ENCODE data around the gene PDZD2. TPM values are rescaled to one million over a fixed set of nuclear protein-coding genes. Genes with fewer than 3 reads are reported as not detected.
"Not testable (repeated sequence)": the region's sequence is repeated elsewhere in the genome, so short reads cannot be mapped to it uniquely, and the experiment has no call there.

Gene PDZD2
- total RNA-seq, 1 donor from 2014 or later = not detected

- intact Hi-C loops (cut with micrococcal nuclease) = no loop called here
- Mint-ChIP-seq H3K9me3 (no peaks in the 10 kb centered on the region), H3K36me3 (ENCODE audit: low read depth) (no peaks in the 10 kb centered on the region), H3K27ac (no peak overlapping the region), H3K4me3 (no peak overlapping the region), H3K27me3 (ENCODE audit: insufficient read depth) (no peaks in the 10 kb centered on the region), H3K4me1 (ENCODE audit: low read depth) (no peaks in the 10 kb centered on the region)
- DNase-seq (ENCODE audit: low spot score) = no peak
Measured at GRCh38 chr5:32067774-32068470, 429.0 kb downstream of the PDZD2 start.

GRCh38 chr5:32068561-32068960 lies 429.6 kb downstream of the PDZD2 start:
- H3K9me3 Mint-ChIP-seq = no peaks in the 10 kb centered on the region

GRCh38 chr5:32069396-32069795 lies 430.5 kb downstream of the PDZD2 start:
- H3K27me3 Mint-ChIP-seq (ENCODE audit: insufficient read depth) = no peaks in the 10 kb centered on the region
- intact Hi-C loops (cut with micrococcal nuclease) = no loop called here
- H3K4me1 Mint-ChIP-seq (ENCODE audit: low read depth) = no peaks in the 10 kb centered on the region
- no peak for DNase-seq (ENCODE audit: low spot score)
- no peak overlapping the region for H3K27ac Mint-ChIP-seq
- no peak overlapping the region for H3K4me3 Mint-ChIP-seq
- H3K9me3 Mint-ChIP-seq = no peaks in the 10 kb centered on the region
- no peaks in the 10 kb centered on the region for H3K36me3 Mint-ChIP-seq (ENCODE audit: low read depth)

More at GRCh38 chr5:32068561-32068960, 429.6 kb downstream of the PDZD2 start:
- H3K4me1 Mint-ChIP-seq (ENCODE audit: low read depth) = no peaks in the 10 kb centered on the region
- H3K36me3 Mint-ChIP-seq (ENCODE audit: low read depth) = no peaks in the 10 kb centered on the region
- no peak overlapping the region for H3K27ac Mint-ChIP-seq
- no peaks in the 10 kb centered on the region for H3K27me3 Mint-ChIP-seq (ENCODE audit: insufficient read depth)
- DNase-seq (ENCODE audit: low spot score) = no peak
- H3K4me3 Mint-ChIP-seq = no peak overlapping the region
- intact Hi-C loops (cut with micrococcal nuclease) = no loop called here

- no peak overlapping the region for H3K27ac Mint-ChIP-seq
- DNase-seq (ENCODE audit: low spot score) = no peak
Measured at GRCh38 chr5:32071351-32071944, 432.5 kb downstream of the PDZD2 start.

GRCh38 chr5:32072054-32072453 lies 433.1 kb downstream of the PDZD2 start:
- Mint-ChIP-seq H3K9me3 (no peaks in the 10 kb centered on the region), H3K27ac (no peak overlapping the region), H3K36me3 (ENCODE audit: low read depth) (no peaks in the 10 kb centered on the region), H3K4me1 (ENCODE audit: low read depth) (no peaks in the 10 kb centered on the region), H3K4me3 (no peak overlapping the region), H3K27me3 (ENCODE audit: insufficient read depth) (no peaks in the 10 kb centered on the region)
- DNase-seq (ENCODE audit: low spot score) = no peak
- intact Hi-C loops (cut with micrococcal nuclease) = no loop called here

More at GRCh38 chr5:32071351-32071944, 432.5 kb downstream of the PDZD2 start:
- Mint-ChIP-seq H3K27me3 (ENCODE audit: insufficient read depth) (no peaks in the 10 kb centered on the region), H3K4me3 (no peak overlapping the region), H3K36me3 (ENCODE audit: low read depth) (no peaks in the 10 kb centered on the region), H3K4me1 (ENCODE audit: low read depth) (no peaks in the 10 kb centered on the region), H3K9me3 (no peaks in the 10 kb centered on the region)
- intact Hi-C loops (cut with micrococcal nuclease) = no loop called here

GRCh38 chr5:32074401-32074800 lies 435.5 kb downstream of the PDZD2 start:
- Mint-ChIP-seq H3K4me3 (no peak overlapping the region), H3K27ac (no peak overlapping the region), H3K9me3 (no peaks in the 10 kb centered on the region), H3K4me1 (ENCODE audit: low read depth) (no peaks in the 10 kb centered on the region), H3K36me3 (ENCODE audit: low read depth) (no peaks in the 10 kb centered on the region), H3K27me3 (ENCODE audit: insufficient read depth) (no peaks in the 10 kb centered on the region)
- intact Hi-C loops (cut with micrococcal nuclease) = no loop called here
- no peak for DNase-seq (ENCODE audit: low spot score)

- H3K27ac Mint-ChIP-seq = no peak overlapping the region
- intact Hi-C loops (cut with micrococcal nuclease) = loop anchor here (1.0 kb wide), 2 partner anchors 148 to 496 kb away; no protein-coding TSS in a partner anchor
- H3K9me3 Mint-ChIP-seq = no peaks in the 10 kb centered on the region
- no peaks in the 10 kb centered on the region for H3K4me1 Mint-ChIP-seq (ENCODE audit: low read depth)
- no peaks in the 10 kb centered on the region for H3K36me3 Mint-ChIP-seq (ENCODE audit: low read depth)
- H3K4me3 Mint-ChIP-seq = no peak overlapping the region
- no peaks in the 10 kb centered on the region for H3K27me3 Mint-ChIP-seq (ENCODE audit: insufficient read depth)
- no peak for DNase-seq (ENCODE audit: low spot score)
Measured at GRCh38 chr5:32076699-32077695, 438.1 kb downstream of the PDZD2 start.

- intact Hi-C loops (cut with micrococcal nuclease) = not testable (repeated sequence)
Measured at GRCh38 chr5:32078855-32079254, 439.9 kb downstream of the PDZD2 start.

GRCh38 chr5:32080565-32080964 lies 441.6 kb downstream of the PDZD2 start:
- H3K27ac Mint-ChIP-seq; H3K9me3 Mint-ChIP-seq; H3K27me3 Mint-ChIP-seq (ENCODE audit: insufficient read depth); H3K4me1 Mint-ChIP-seq (ENCODE audit: low read depth); H3K36me3 Mint-ChIP-seq (ENCODE audit: low read depth); DNase-seq (ENCODE audit: low spot score); intact Hi-C loops (cut with micrococcal nuclease); H3K4me3 Mint-ChIP-seq: not testable (repeated sequence)

More at GRCh38 chr5:32078855-32079254, 439.9 kb downstream of the PDZD2 start:
- not testable (repeated sequence) for DNase-seq (ENCODE audit: low spot score); H3K9me3 Mint-ChIP-seq; H3K4me3 Mint-ChIP-seq; H3K36me3 Mint-ChIP-seq (ENCODE audit: low read depth); H3K27ac Mint-ChIP-seq; H3K4me1 Mint-ChIP-seq (ENCODE audit: low read depth); H3K27me3 Mint-ChIP-seq (ENCODE audit: insufficient read depth)

GRCh38 chr5:32082701-32083100 lies 443.8 kb downstream of the PDZD2 start:
- DNase-seq (ENCODE audit: low spot score) = no peak
- no peak overlapping the region for H3K27ac Mint-ChIP-seq
- H3K36me3 Mint-ChIP-seq (ENCODE audit: low read depth) = no peaks in the 10 kb centered on the region
- no peaks in the 10 kb centered on the region for H3K4me1 Mint-ChIP-seq (ENCODE audit: low read depth)
- H3K27me3 Mint-ChIP-seq (ENCODE audit: insufficient read depth) = no peaks in the 10 kb centered on the region
- intact Hi-C loops (cut with micrococcal nuclease) = no loop called here
- H3K9me3 Mint-ChIP-seq = no peaks in the 10 kb centered on the region
- no peak overlapping the region for H3K4me3 Mint-ChIP-seq

- intact Hi-C loops (cut with micrococcal nuclease) = no loop called here
Measured at GRCh38 chr5:32083981-32084430, 445.1 kb downstream of the PDZD2 start.

GRCh38 chr5:32087086-32088082 lies 448.5 kb downstream of the PDZD2 start:
- no peaks in the 10 kb centered on the region for H3K9me3 Mint-ChIP-seq
- DNase-seq (ENCODE audit: low spot score) = no peak
- H3K4me3 Mint-ChIP-seq = no peak overlapping the region
- no peak overlapping the region for H3K27ac Mint-ChIP-seq
- H3K4me1 Mint-ChIP-seq (ENCODE audit: low read depth) = no peaks in the 10 kb centered on the region
- intact Hi-C loops (cut with micrococcal nuclease) = no loop called here
- H3K36me3 Mint-ChIP-seq (ENCODE audit: low read depth) = no peaks in the 10 kb centered on the region
- no peaks in the 10 kb centered on the region for H3K27me3 Mint-ChIP-seq (ENCODE audit: insufficient read depth)

More at GRCh38 chr5:32083981-32084430, 445.1 kb downstream of the PDZD2 start:
- Mint-ChIP-seq H3K4me3 (no peak overlapping the region), H3K27me3 (ENCODE audit: insufficient read depth) (no peaks in the 10 kb centered on the region), H3K36me3 (ENCODE audit: low read depth) (no peaks in the 10 kb centered on the region), H3K27ac (no peak overlapping the region), H3K4me1 (ENCODE audit: low read depth) (no peaks in the 10 kb centered on the region), H3K9me3 (no peaks in the 10 kb centered on the region)
- no peak for DNase-seq (ENCODE audit: low spot score)

All from activated T-helper 1 cell treated with anti-CD3 and anti-CD28 coated beads, Interleukin-12 subunit alpha, Interleukin-12 subunit beta, Interleukin-2, Interleukin-4 antibody, amounts not matched to agents 30 ng/mL and 10 ng/mL and 1 ng/mL, durations not matched to agents 14 hours and 24 hours and 36 hours (primary cell).